ENCODE measurements around the gene FAM117B. TPM values are rescaled to one million over a fixed set of nuclear protein-coding genes. Genes with fewer than 3 reads are reported as not detected.

The FAM117B gene
- total RNA-seq, 1 donor = 1.7 TPM

- no peak overlapping the region for H3K4me3 ChIP-seq (ENCODE audit: low read depth, low read length)
- TF ChIP-seq CTCF (IDR thresholded peaks at IDR 0.05; ENCODE audit: insufficient read depth, low read depth, low read length) = no peak
- peak; percentile 37 for DNase-seq (ENCODE audit: low read depth)
Observed at GRCh38 chr2:202750763-202751427, 116.1 kb downstream of the FAM117B start.

- H3K4me3 ChIP-seq (ENCODE audit: low read depth, low read length) = no peak overlapping the region
- no peak for TF ChIP-seq CTCF (IDR thresholded peaks at IDR 0.05; ENCODE audit: insufficient read depth, low read depth, low read length)
- DNase-seq (ENCODE audit: low read depth) = no peak
Observed at GRCh38 chr2:202752071-202752470, 117.3 kb downstream of the FAM117B start.

GRCh38 chr2:202754936-202755335 is 120.2 kb downstream of the FAM117B start:
- TF ChIP-seq CTCF (IDR thresholded peaks at IDR 0.05; ENCODE audit: insufficient read depth, low read depth, low read length) = no peak
- no peak for DNase-seq (ENCODE audit: low read depth)
- H3K4me3 ChIP-seq (ENCODE audit: low read depth, low read length) = no peak overlapping the region

GRCh38 chr2:202756598-202756997 is 121.8 kb downstream of the FAM117B start:
- no peak for DNase-seq (ENCODE audit: low read depth)
- no peak overlapping the region for H3K4me3 ChIP-seq (ENCODE audit: low read depth, low read length)
- TF ChIP-seq CTCF (IDR thresholded peaks at IDR 0.05; ENCODE audit: insufficient read depth, low read depth, low read length) = no peak

GRCh38 chr2:202757339-202757738 is 122.6 kb downstream of the FAM117B start:
- no peak overlapping the region for H3K4me3 ChIP-seq (ENCODE audit: low read depth, low read length)
- no peak for TF ChIP-seq CTCF (IDR thresholded peaks at IDR 0.05; ENCODE audit: insufficient read depth, low read depth, low read length)
- DNase-seq (ENCODE audit: low read depth) = no peak

GRCh38 chr2:202758128-202758527 is 123.4 kb downstream of the FAM117B start:
- TF ChIP-seq CTCF (IDR thresholded peaks at IDR 0.05; ENCODE audit: insufficient read depth, low read depth, low read length) = no peak

GRCh38 chr2:202758604-202759003 is 123.8 kb downstream of the FAM117B start:
- H3K4me3 ChIP-seq (ENCODE audit: low read depth, low read length) = no peak overlapping the region
- DNase-seq (ENCODE audit: low read depth) = no peak
- TF ChIP-seq CTCF (IDR thresholded peaks at IDR 0.05; ENCODE audit: insufficient read depth, low read depth, low read length) = no peak

More at GRCh38 chr2:202758128-202758527, 123.4 kb downstream of the FAM117B start:
- H3K4me3 ChIP-seq (ENCODE audit: low read depth, low read length) = no peak overlapping the region
- DNase-seq (ENCODE audit: low read depth) = peak; percentile 54
